Mesothelial cell of epicardium (in vitro differentiated cells): Measurements from ENCODE around the gene MSRB2. TPM values are rescaled to one million over a fixed set of nuclear protein-coding genes. Genes with fewer than 3 reads are reported as not detected.

Source experiments
- DNase-seq, 2 experiments: peaks; one replicate each; pipeline ENCODE4 v3.0.0; 2021; ENCODE audit warnings: low spot score in 2 of 2; ENCODE audit not compliant: unreplicated experiment in 2 of 2
- H3K27ac Mint-ChIP-seq: 2 replicates; pipeline ENCODE4 v1.8.0; 2021; ENCODE audit warnings: mixed read lengths
- H3K27me3 Mint-ChIP-seq: 2 replicates; pipeline ENCODE4 v1.8.0; 2021; ENCODE audit warnings: low read depth, mixed read lengths
- H3K36me3 Mint-ChIP-seq: 2 replicates; pipeline ENCODE4 v1.8.0; 2021; ENCODE audit warnings: mixed read lengths
- H3K4me1 Mint-ChIP-seq: 2 replicates; pipeline ENCODE4 v1.8.0; 2021; ENCODE audit warnings: mixed read lengths
- H3K4me3 Mint-ChIP-seq: 2 replicates; pipeline ENCODE4 v1.8.0; 2021; ENCODE audit warnings: mild to moderate bottlenecking, moderate library complexity, mixed read lengths
- H3K9me3 Mint-ChIP-seq: 2 replicates; pipeline ENCODE4 v1.8.0; 2021; ENCODE audit warnings: mixed read lengths
- CTCF ChIP-seq: fragments of 200-600 bp; sonication (generic); IDR thresholded peaks from one replicate; pipeline ENCODE4 v1.5.0; 2021; ENCODE audit warnings: antibody characterized with exemption; ENCODE audit not compliant: unreplicated experiment
- total RNA-seq: library from RNA; stranded (reverse); gene quantifications from 3 replicates; pipeline ENCODE4 v1.2.1, GENCODE V29; 2021

The MSRB2 gene
- total RNA-seq, 1 donor from 2014 or later, result 33.9 TPM

GRCh38 chr10:23150091-23150490 is 54.7 kb downstream of the MSRB2 start:
- no peaks in the 10 kb centered on the region for H3K36me3 Mint-ChIP-seq
- no peak for TF ChIP-seq CTCF
- no peak overlapping the region for H3K27ac Mint-ChIP-seq
- H3K4me1 Mint-ChIP-seq, result no peaks in the 10 kb centered on the region
- no peak overlapping the region for H3K4me3 Mint-ChIP-seq
- DNase-seq, result no peak
- H3K9me3 Mint-ChIP-seq, result no peaks in the 10 kb centered on the region
- peaks cover 47% of the 10 kb centered on the region for H3K27me3 Mint-ChIP-seq

GRCh38 chr10:23150610-23151009 is 55.2 kb downstream of the MSRB2 start:
- Mint-ChIP-seq H3K36me3 (no peaks in the 10 kb centered on the region), H3K4me3 (no peak overlapping the region), H3K4me1 (no peaks in the 10 kb centered on the region), H3K27me3 (peaks cover 51% of the 10 kb centered on the region), H3K27ac (no peak overlapping the region), H3K9me3 (no peaks in the 10 kb centered on the region)
- no peak for TF ChIP-seq CTCF
- no peak for DNase-seq

- H3K27me3 Mint-ChIP-seq, result peaks cover 51% of the 10 kb centered on the region
- H3K27ac Mint-ChIP-seq, result no peak overlapping the region
- H3K4me1 Mint-ChIP-seq, result no peaks in the 10 kb centered on the region
- no peaks in the 10 kb centered on the region for H3K9me3 Mint-ChIP-seq
- H3K4me3 Mint-ChIP-seq, result no peak overlapping the region
- no peak for DNase-seq
- no peak for TF ChIP-seq CTCF
- H3K36me3 Mint-ChIP-seq, result no peaks in the 10 kb centered on the region
These were observed 55.7 kb downstream of the MSRB2 start for GRCh38 chr10:23151071-23151470.

DNA sequence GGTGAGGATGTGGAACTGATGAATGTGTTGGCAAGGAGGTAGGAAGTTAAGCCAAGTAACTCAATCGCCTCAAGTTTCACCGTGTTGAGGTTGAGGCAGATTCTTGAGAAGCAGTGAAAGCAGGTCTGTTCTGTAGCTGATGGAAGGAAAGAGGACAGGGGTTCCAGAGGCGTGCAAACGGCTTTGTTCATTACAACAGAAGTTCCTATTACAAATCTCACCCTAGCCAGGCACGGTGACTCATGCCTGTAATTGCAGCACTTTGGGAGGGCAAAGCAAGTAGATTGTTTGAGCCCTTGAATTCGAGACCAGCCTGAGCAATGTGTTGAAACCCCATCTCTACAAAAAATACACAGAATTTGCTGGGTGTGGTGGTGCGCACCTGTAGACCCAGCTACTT is 59.8 kb downstream of the MSRB2 start:
- no peak overlapping the region for H3K27ac Mint-ChIP-seq
- H3K4me3 Mint-ChIP-seq, result no peak overlapping the region
- no peak for TF ChIP-seq CTCF
- no peak for DNase-seq
- peaks cover 6% of the 10 kb centered on the region for H3K4me1 Mint-ChIP-seq
- no peaks in the 10 kb centered on the region for H3K36me3 Mint-ChIP-seq
- peaks cover 58% of the 10 kb centered on the region for H3K27me3 Mint-ChIP-seq
- H3K9me3 Mint-ChIP-seq, result no peaks in the 10 kb centered on the region

DNA sequence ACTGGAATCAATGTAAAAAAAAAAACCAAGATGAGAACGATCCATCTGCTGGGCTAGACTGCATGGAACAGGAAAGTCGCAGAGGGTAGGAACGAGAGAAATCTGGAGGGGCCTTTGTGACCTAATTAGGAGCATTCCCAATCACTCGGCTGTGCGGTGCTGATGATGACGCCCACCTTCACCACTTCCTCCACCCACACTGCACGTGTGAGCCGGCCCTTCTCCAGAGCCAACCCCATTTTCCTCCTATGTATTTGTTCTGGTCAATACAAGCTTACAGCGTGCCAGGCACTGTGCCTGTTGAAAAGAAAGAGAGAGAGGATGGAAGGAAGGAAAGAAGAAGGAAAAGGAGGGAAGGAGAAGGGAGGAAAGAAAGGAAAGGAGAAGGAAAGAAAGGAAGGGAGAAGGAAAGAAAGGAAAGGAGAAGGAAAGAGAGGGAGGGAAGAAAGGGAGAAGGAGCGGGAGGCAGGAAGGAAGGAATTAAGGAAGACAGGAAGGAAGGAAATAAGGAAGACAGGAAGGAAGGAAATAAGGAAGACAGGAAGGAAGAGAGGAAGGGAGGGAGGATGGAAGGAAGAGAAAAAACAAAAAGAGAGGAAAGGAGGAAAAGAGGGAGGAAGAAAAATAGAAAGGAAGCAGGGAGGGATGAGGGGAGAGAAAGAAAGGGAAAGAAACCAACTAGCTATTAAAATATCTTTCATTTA is 61.2 kb downstream of the MSRB2 start:
- Mint-ChIP-seq H3K4me1 (peaks cover 6% of the 10 kb centered on the region), H3K9me3 (no peaks in the 10 kb centered on the region), H3K4me3 (no peak overlapping the region), H3K27ac (no peak overlapping the region), H3K27me3 (peaks cover 59% of the 10 kb centered on the region), H3K36me3 (no peaks in the 10 kb centered on the region)
- no peak for DNase-seq
- TF ChIP-seq CTCF, result no peak
